Common myeloid progenitor, CD34-positive (primary cell): Measurements from ENCODE around the gene GDF10.

ENCODE experiments used
- CTCF ChIA-PET: fragments of 350-600 bp; sonication (Branson Sonifier 250); formaldehyde crosslinking; loops from one replicate; lab custom pipeline; 2021; ENCODE audit warnings: antibody characterized with exemption; lab: Charles Lee
- POLR2A ChIA-PET: fragments of 350-600 bp; sonication (Branson Sonifier 250); formaldehyde crosslinking; loops from one replicate; lab custom pipeline; 2021; ENCODE audit warnings: antibody characterized with exemption; lab: Charles Lee
- DNase-seq, 3 donors: peaks; one replicate each; pipeline versions ENCODE4 v3.0.0 to v3.0.0-alpha.2; 2013
- H3K27ac ChIP-seq, 2 experiments: 1 replicate in 1 of 2; 2 replicates in 1 of 2; pipeline ENCODE4 v1.7.0; 2013; ENCODE audit warnings: inconsistent platforms in 2 of 2, low read length in 2 of 2, mild to moderate bottlenecking in 2 of 2, low read depth in 1 of 2, moderate library complexity in 1 of 2; ENCODE audit not compliant: severe bottlenecking in 2 of 2, insufficient read depth in 1 of 2, poor library complexity in 1 of 2
- H3K27me3 ChIP-seq, 5 experiments: replicated peaks in 2 of 5; 1 replicate in 3 of 5; 2 replicates in 2 of 5; pipeline versions ENCODE4 v1.6.1 to v1.7.0; 2013; ENCODE audit warnings: low read length in 4 of 5, mild to moderate bottlenecking in 2 of 5, moderate library complexity in 2 of 5, inconsistent platforms in 1 of 5; ENCODE audit not compliant: insufficient read depth in 5 of 5, control insufficient read depth in 4 of 5
- H3K36me3 ChIP-seq, 4 experiments: 1 replicate in 2 of 4; 2 replicates in 2 of 4; pipeline versions ENCODE4 v1.6.1 to v1.7.0; 2013; ENCODE audit warnings: low read length in 3 of 4, control low read depth in 1 of 4, mild to moderate bottlenecking in 1 of 4; ENCODE audit not compliant: control insufficient read depth in 4 of 4, insufficient read depth in 4 of 4
- H3K4me1 ChIP-seq, 4 experiments: 1 replicate in 3 of 4; 2 replicates in 1 of 4; pipeline versions ENCODE4 v1.6.1 to v1.7.1; 2013; ENCODE audit warnings: low read length in 3 of 4, mild to moderate bottlenecking in 3 of 4, control low read depth in 1 of 4, inconsistent platforms in 1 of 4, moderate library complexity in 1 of 4; ENCODE audit not compliant: control insufficient read depth in 4 of 4, insufficient read depth in 4 of 4; ENCODE audit errors: control extremely low read depth in 1 of 4
- H3K4me3 ChIP-seq, 7 experiments: 1 replicate in 4 of 7; 2 replicates in 3 of 7; pipeline versions ENCODE4 v1.5.1 to v1.7.0; 2013; ENCODE audit warnings: mild to moderate bottlenecking in 7 of 7, low read length in 6 of 7, moderate library complexity in 6 of 7, inconsistent platforms in 2 of 7, low read depth in 2 of 7, control low read depth in 1 of 7; ENCODE audit not compliant: insufficient read depth in 4 of 7, control insufficient read depth in 1 of 7; ENCODE audit errors: extremely low read depth in 1 of 7
- H3K9me3 ChIP-seq, 5 experiments: 1 replicate in 4 of 5; 2 replicates in 1 of 5; pipeline versions ENCODE4 v1.6.1 to v1.7.1; 2013; ENCODE audit warnings: low read length in 4 of 5, mild to moderate bottlenecking in 2 of 5, inconsistent platforms in 1 of 5, low read depth in 1 of 5, moderate library complexity in 1 of 5; ENCODE audit not compliant: control insufficient read depth in 4 of 5, insufficient read depth in 2 of 5; ENCODE audit errors: control extremely low read depth in 1 of 5
- WGBS: methylation state at CpG from one replicate; pipeline ENCODE4 v1.1.5; 2013; ENCODE audit not compliant: insufficient coverage; 5-methylcytosine and 5-hydroxymethylcytosine counted together

Gene GDF10

DNA sequence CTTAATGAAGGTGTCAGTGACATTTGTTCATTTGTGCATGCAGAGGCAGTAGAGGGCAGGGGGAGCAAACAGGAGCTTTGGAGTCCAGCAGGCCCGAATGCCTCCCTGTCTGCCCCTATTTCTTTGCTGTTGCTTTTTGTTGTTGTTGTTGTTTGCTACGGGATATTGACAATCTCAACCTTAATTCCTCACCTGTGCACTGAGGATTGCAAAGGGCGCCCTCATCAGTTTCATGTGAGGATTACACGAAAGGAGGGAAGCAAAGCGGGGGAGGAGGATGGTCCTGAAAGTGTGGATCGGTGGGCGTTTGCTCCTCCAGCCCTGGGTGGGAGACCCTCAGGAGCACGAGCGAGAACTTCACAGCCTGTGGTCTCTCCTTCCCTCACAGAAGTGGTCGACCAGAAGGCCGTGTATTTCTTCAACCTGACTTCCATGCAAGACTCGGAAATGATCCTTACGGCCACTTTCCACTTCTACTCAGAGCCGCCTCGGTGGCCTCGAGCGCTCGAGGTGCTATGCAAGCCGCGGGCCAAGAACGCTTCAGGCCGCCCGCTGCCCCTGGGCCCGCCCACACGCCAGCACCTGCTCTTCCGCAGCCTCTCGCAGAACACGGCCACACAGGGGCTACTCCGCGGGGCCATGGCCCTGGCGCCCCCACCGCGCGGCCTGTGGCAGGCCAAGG is 9.6 kb downstream of the GDF10 start:
- POLR2A ChIA-PET: no interaction called here
- WGBS: 85% methylated on average over 31 of the region's 34 CpGs

DNA sequence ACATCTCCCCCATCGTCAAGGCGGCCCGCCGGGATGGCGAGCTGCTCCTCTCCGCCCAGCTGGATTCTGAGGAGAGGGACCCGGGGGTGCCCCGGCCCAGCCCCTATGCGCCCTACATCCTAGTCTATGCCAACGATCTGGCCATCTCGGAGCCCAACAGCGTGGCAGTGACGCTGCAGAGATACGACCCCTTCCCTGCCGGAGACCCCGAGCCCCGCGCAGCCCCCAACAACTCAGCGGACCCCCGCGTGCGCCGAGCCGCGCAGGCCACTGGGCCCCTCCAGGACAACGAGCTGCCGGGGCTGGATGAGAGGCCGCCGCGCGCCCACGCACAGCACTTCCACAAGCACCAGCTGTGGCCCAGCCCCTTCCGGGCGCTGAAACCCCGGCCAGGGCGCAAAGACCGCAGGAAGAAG is 10.1 kb downstream of the GDF10 start:
- 97% methylated on average over 33 of the region's 37 CpGs for WGBS
- DNase-seq: no peak
- ChIA-PET CTCF (interaction anchor here (1.9 to 9.9 kb wide), 3 partner anchors 250 to 317 kb away, joined by 7 to 183 read pairs (median 8); no protein-coding TSS in a partner anchor), POLR2A (no interaction called here)
- Histone ChIP-seq H3K9me3 (no peaks in the 10 kb centered on the region), H3K27ac (no peak overlapping the region), H3K27me3 (peaks cover 0 to 10% (median 0%) of the 10 kb centered on the region in 5 experiments), H3K4me1 (peaks cover 0 to 32% (median 12%) of the 10 kb centered on the region in 4 experiments), H3K4me3 (no peak overlapping the region), H3K36me3 (no peaks in the 10 kb centered on the region)

More for the DNA sequence above, 9.6 kb downstream of the GDF10 start:
- Histone ChIP-seq H3K27ac (no peak overlapping the region), H3K27me3 (peaks cover 0 to 10% (median 0%) of the 10 kb centered on the region in 5 experiments), H3K4me1 (peaks cover 0 to 35% (median 13%) of the 10 kb centered on the region in 4 experiments), H3K4me3 (no peak overlapping the region), H3K36me3 (no peaks in the 10 kb centered on the region), H3K9me3 (no peaks in the 10 kb centered on the region)
- peak in 1 of 3 donors; percentile 19 for DNase-seq
- CTCF ChIA-PET: interaction anchor here (1.5 to 9.9 kb wide), 4 partner anchors 44 to 287 kb away, joined by 3 to 183 read pairs (median 6); no protein-coding TSS in a partner anchor

- POLR2A ChIA-PET: no interaction called here
- H3K27ac ChIP-seq: no peak overlapping the region
- H3K4me1 ChIP-seq: peaks cover 0 to 19% (median 6%) of the 10 kb centered on the region in 4 experiments
- CTCF ChIA-PET: interaction anchor here (0.6 to 9.9 kb wide), 31 partner anchors 10 to 319 kb away, joined by 3 to 183 read pairs (median 4); no protein-coding TSS in a partner anchor
- H3K9me3 ChIP-seq: no peaks in the 10 kb centered on the region
- no peaks in the 10 kb centered on the region for H3K36me3 ChIP-seq
- peaks cover 0 to 5% (median 0%) of the 10 kb centered on the region in 5 experiments for H3K27me3 ChIP-seq
- peak; percentile 26 to 83 (median 73) for DNase-seq
- H3K4me3 ChIP-seq: no peak overlapping the region
- WGBS: 72% methylated on average over 10 of the region's 10 CpGs
Observed at GRCh38 chr10:47311193-47311931, 11.4 kb downstream of the GDF10 start.

GRCh38 chr10:47311932-47312662 is 12.1 kb downstream of the GDF10 start:
- no peak overlapping the region for H3K4me3 ChIP-seq
- ChIA-PET POLR2A (no interaction called here), CTCF (interaction anchor here (0.7 to 9.9 kb wide), 32 partner anchors 9 to 319 kb away, joined by 3 to 183 read pairs (median 4); partner anchors contain the start of gene GDF2)
- H3K27ac ChIP-seq: no peak overlapping the region
- no peaks in the 10 kb centered on the region for H3K9me3 ChIP-seq
- H3K4me1 ChIP-seq: peaks cover 0 to 13% (median 3%) of the 10 kb centered on the region in 4 experiments
- peaks cover 0 to 5% (median 0%) of the 10 kb centered on the region in 5 experiments for H3K27me3 ChIP-seq
- H3K36me3 ChIP-seq: no peaks in the 10 kb centered on the region
- WGBS: 21% methylated on average over 17 of the region's 20 CpGs
- peak; percentile 77 to 85 (median 83) for DNase-seq

- no peaks in the 10 kb centered on the region for H3K9me3 ChIP-seq
- no peak for DNase-seq
- H3K27me3 ChIP-seq: peaks cover 0 to 5% (median 0%) of the 10 kb centered on the region in 5 experiments
- ChIA-PET CTCF (interaction anchor here (0.8 to 9.9 kb wide), 23 partner anchors 10 to 320 kb away, joined by 3 to 183 read pairs (median 6); partner anchors contain the start of gene GDF2), POLR2A (no interaction called here)
- no peak overlapping the region for H3K27ac ChIP-seq
- peaks cover 0 to 9% (median 1%) of the 10 kb centered on the region in 4 experiments for H3K4me1 ChIP-seq
- no peaks in the 10 kb centered on the region for H3K36me3 ChIP-seq
- 100% methylated on average over 7 of the region's 7 CpGs for WGBS
- H3K4me3 ChIP-seq: no peak overlapping the region
Observed at GRCh38 chr10:47312663-47312995, 12.6 kb downstream of the GDF10 start.

- Histone ChIP-seq H3K4me3 (no peak overlapping the region), H3K27me3 (no peaks in the 10 kb centered on the region), H3K4me1 (peaks cover 0 to 9% (median 1%) of the 10 kb centered on the region in 4 experiments), H3K9me3 (no peaks in the 10 kb centered on the region), H3K36me3 (no peaks in the 10 kb centered on the region), H3K27ac (no peak overlapping the region)
- ChIA-PET CTCF (interaction anchor here (1.1 to 9.9 kb wide), 9 partner anchors 9 to 321 kb away, joined by 3 to 183 read pairs (median 4); partner anchors contain the start of gene GDF2), POLR2A (interaction anchor here (0.6 kb wide), 1 partner anchor 265 kb away, joined by 3 read pairs; no protein-coding TSS in a partner anchor)
- 89% methylated on average over 6 of the region's 9 CpGs for WGBS
- no peak for DNase-seq
Observed at GRCh38 chr10:47314416-47314970, 14.5 kb downstream of the GDF10 start.
